Liver (tissue), 3 donors: ENCODE data around the gene RAB12.

Experiments
- FOXA1 ChIP-seq: IDR thresholded peaks from 2 replicates; pipeline ENCODE4 v1.6.1; 2016; ENCODE audit warnings: antibody characterized with exemption
- JUND ChIP-seq, 2 donors: IDR thresholded peaks; 2 replicates each; pipeline ENCODE4 v1.6.1; 2016; ENCODE audit warnings: antibody characterized with exemption in 2 of 2
- RXRA ChIP-seq, 2 donors: IDR thresholded peaks; 2 replicates each; pipeline ENCODE4 v1.6.1; 2017 to 2018; ENCODE audit warnings: antibody characterized with exemption in 2 of 2, mild to moderate bottlenecking in 1 of 2
- TAF1 ChIP-seq: conservative IDR thresholded peaks from 2 replicates; pipeline ENCODE4 v1.6.1; 2016; ENCODE audit warnings: antibody characterized with exemption, mild to moderate bottlenecking
- YY1 ChIP-seq: IDR thresholded peaks from 2 replicates; pipeline ENCODE4 v1.6.1; 2016; ENCODE audit warnings: antibody characterized with exemption, mild to moderate bottlenecking
- TF ChIP-seq, protein P1 (sequence below): IDR thresholded peaks from 2 replicates; pipeline ENCODE4 v1.6.1; 2016; ENCODE audit warnings: antibody characterized with exemption
- TF ChIP-seq, protein P2 (sequence below): fragments of 150-350 bp; IDR thresholded peaks from 2 replicates; pipeline ENCODE4 v1.5.1; 2017; ENCODE audit warnings: improper control_type of control experiment, low read depth, low read length; ENCODE audit not compliant: missing input control
- TF ChIP-seq, protein P3 (sequence below): IDR thresholded peaks from 2 replicates; pipeline ENCODE4 v1.6.1; 2016; ENCODE audit warnings: antibody characterized with exemption
- TF ChIP-seq, protein P4 (sequence below): IDR thresholded peaks from 2 replicates; pipeline ENCODE4 v1.6.1; 2016; ENCODE audit warnings: antibody characterized with exemption, mild to moderate bottlenecking
- donor health status: healthy.
- donor health status: healthy.

DNA sequence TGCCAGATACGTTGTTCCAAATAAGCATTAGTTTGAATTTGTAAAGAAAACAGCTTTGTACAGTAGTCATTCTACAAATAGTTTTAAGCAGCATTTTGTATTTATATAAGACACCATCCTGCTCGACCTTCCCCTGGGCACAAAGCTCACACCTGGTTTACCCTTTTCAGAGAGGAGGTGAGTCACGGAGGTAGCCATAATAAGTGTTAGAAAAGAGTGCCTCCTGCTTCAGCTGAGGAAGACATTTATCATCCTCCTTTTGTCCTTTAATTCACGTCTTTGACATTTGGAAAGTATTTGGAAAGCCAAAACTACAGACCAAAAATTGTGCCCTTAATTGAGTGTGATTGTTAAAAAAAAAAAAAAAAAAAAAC, 6.8 kb downstream of the RAB12 start:
- TF ChIP-seq RXRA (IDR thresholded peaks at IDR 0.05) (no peak), YY1 (no peak), FOXA1 (no peak), TAF1 (no peak), JUND (IDR thresholded peaks at IDR 0.05) (no peak)
- TF ChIP-seq, protein P1, sequence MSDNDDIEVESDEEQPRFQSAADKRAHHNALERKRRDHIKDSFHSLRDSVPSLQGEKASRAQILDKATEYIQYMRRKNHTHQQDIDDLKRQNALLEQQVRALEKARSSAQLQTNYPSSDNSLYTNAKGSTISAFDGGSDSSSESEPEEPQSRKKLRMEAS, result no peak
- TF ChIP-seq, protein P2, sequence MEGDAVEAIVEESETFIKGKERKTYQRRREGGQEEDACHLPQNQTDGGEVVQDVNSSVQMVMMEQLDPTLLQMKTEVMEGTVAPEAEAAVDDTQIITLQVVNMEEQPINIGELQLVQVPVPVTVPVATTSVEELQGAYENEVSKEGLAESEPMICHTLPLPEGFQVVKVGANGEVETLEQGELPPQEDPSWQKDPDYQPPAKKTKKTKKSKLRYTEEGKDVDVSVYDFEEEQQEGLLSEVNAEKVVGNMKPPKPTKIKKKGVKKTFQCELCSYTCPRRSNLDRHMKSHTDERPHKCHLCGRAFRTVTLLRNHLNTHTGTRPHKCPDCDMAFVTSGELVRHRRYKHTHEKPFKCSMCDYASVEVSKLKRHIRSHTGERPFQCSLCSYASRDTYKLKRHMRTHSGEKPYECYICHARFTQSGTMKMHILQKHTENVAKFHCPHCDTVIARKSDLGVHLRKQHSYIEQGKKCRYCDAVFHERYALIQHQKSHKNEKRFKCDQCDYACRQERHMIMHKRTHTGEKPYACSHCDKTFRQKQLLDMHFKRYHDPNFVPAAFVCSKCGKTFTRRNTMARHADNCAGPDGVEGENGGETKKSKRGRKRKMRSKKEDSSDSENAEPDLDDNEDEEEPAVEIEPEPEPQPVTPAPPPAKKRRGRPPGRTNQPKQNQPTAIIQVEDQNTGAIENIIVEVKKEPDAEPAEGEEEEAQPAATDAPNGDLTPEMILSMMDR, result no peak
- TF ChIP-seq, protein P3, sequence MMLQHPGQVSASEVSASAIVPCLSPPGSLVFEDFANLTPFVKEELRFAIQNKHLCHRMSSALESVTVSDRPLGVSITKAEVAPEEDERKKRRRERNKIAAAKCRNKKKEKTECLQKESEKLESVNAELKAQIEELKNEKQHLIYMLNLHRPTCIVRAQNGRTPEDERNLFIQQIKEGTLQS, result no peak
- TF ChIP-seq, protein P4, sequence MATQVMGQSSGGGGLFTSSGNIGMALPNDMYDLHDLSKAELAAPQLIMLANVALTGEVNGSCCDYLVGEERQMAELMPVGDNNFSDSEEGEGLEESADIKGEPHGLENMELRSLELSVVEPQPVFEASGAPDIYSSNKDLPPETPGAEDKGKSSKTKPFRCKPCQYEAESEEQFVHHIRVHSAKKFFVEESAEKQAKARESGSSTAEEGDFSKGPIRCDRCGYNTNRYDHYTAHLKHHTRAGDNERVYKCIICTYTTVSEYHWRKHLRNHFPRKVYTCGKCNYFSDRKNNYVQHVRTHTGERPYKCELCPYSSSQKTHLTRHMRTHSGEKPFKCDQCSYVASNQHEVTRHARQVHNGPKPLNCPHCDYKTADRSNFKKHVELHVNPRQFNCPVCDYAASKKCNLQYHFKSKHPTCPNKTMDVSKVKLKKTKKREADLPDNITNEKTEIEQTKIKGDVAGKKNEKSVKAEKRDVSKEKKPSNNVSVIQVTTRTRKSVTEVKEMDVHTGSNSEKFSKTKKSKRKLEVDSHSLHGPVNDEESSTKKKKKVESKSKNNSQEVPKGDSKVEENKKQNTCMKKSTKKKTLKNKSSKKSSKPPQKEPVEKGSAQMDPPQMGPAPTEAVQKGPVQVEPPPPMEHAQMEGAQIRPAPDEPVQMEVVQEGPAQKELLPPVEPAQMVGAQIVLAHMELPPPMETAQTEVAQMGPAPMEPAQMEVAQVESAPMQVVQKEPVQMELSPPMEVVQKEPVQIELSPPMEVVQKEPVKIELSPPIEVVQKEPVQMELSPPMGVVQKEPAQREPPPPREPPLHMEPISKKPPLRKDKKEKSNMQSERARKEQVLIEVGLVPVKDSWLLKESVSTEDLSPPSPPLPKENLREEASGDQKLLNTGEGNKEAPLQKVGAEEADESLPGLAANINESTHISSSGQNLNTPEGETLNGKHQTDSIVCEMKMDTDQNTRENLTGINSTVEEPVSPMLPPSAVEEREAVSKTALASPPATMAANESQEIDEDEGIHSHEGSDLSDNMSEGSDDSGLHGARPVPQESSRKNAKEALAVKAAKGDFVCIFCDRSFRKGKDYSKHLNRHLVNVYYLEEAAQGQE, result no peak
